HG03520 (cell line): ENCODE measurements around the gene SPC24.
"Not testable (repeated sequence)": the region's sequence is repeated elsewhere in the genome, so short reads cannot be mapped to it uniquely, and the experiment has no call there.

Experiments used
- ATAC-seq: cut with Tn5 transposase; IDR thresholded peaks from one replicate; pipeline ENCODE4 v1.9.1; 2021; ENCODE audit warnings: mild to moderate bottlenecking, moderate library complexity; ENCODE audit not compliant: unreplicated experiment

The SPC24 gene

GRCh38 chr19:11131471-11131870 lies 24.1 kb downstream of the SPC24 start:
- ATAC-seq, result no peak

- no peak for ATAC-seq
These were observed 24.6 kb downstream of the SPC24 start for GRCh38 chr19:11130824-11131455.

GRCh38 chr19:11127905-11128304 lies 27.7 kb downstream of the SPC24 start:
- no peak for ATAC-seq

- no peak for ATAC-seq
These were observed 29.4 kb downstream of the SPC24 start for GRCh38 chr19:11125994-11126685.

GRCh38 chr19:11124157-11124556 lies 31.4 kb downstream of the SPC24 start:
- ATAC-seq, result not testable (repeated sequence)

GRCh38 chr19:11123114-11123513 lies 32.5 kb downstream of the SPC24 start:
- no peak for ATAC-seq

- ATAC-seq, result not testable (repeated sequence)
These were observed 33.6 kb downstream of the SPC24 start for GRCh38 chr19:11121963-11122362.

GRCh38 chr19:11116507-11116906 lies 39.1 kb downstream of the SPC24 start:
- ATAC-seq, result no peak

- no peak for ATAC-seq
These were observed 39.6 kb downstream of the SPC24 start for GRCh38 chr19:11115895-11116446.

GRCh38 chr19:11115042-11115441 lies 40.5 kb downstream of the SPC24 start:
- no peak for ATAC-seq

- ATAC-seq, result no peak
These were observed 42.4 kb downstream of the SPC24 start for GRCh38 chr19:11113140-11113708.

- ATAC-seq, result no peak
These were observed 43.8 kb downstream of the SPC24 start for GRCh38 chr19:11111771-11112144.

GRCh38 chr19:11111117-11111770 lies 44.3 kb downstream of the SPC24 start:
- no peak for ATAC-seq

- ATAC-seq, result no peak
These were observed 46.8 kb downstream of the SPC24 start for GRCh38 chr19:11108746-11109145.

GRCh38 chr19:11106477-11106876 lies 49.1 kb downstream of the SPC24 start:
- no peak for ATAC-seq

- no peak for ATAC-seq
These were observed 50.5 kb downstream of the SPC24 start for GRCh38 chr19:11105014-11105636.

- not testable (repeated sequence) for ATAC-seq
These were observed 51.9 kb downstream of the SPC24 start for GRCh38 chr19:11103667-11104066.

- ATAC-seq, result no peak
These were observed 52.6 kb downstream of the SPC24 start for GRCh38 chr19:11102944-11103343.

GRCh38 chr19:11101057-11101456 lies 54.5 kb downstream of the SPC24 start:
- no peak for ATAC-seq

- no peak for ATAC-seq
These were observed 55.5 kb downstream of the SPC24 start for GRCh38 chr19:11100049-11100448.

- ATAC-seq, result no peak
These were observed 56.7 kb downstream of the SPC24 start for GRCh38 chr19:11098861-11099260.
